HTERT RPE-1 (cell line): ENCODE measurements around the gene KCNIP1.
"Not testable (repeated sequence)": the region's sequence is repeated elsewhere in the genome, so short reads cannot be mapped to it uniquely, and the experiment has no call there.

Experiments used
- in situ Hi-C: fragments of 300-500 bp; cut with MboI; formaldehyde crosslinking; loops from 4 replicates; pipeline ENCODE4 v1.14.3; 2020; ENCODE audit warnings: low sequenced_read_pairs

KCNIP1 gene

GRCh38 chr5:170745481-170746071 lies 241.8 kb downstream of the KCNIP1 start:
- in situ Hi-C loops: no loop called here

- in situ Hi-C loops: no loop called here
Observed at GRCh38 chr5:170746075-170746960, 242.5 kb downstream of the KCNIP1 start.

- in situ Hi-C loops: no loop called here
Observed at GRCh38 chr5:170746961-170747340, 243.1 kb downstream of the KCNIP1 start.

- in situ Hi-C loops: no loop called here
Observed at GRCh38 chr5:170747357-170747756, 243.5 kb downstream of the KCNIP1 start.

- in situ Hi-C loops: no loop called here
Observed at GRCh38 chr5:170747851-170748250, 244.0 kb downstream of the KCNIP1 start.

GRCh38 chr5:170748951-170749471 lies 245.2 kb downstream of the KCNIP1 start:
- in situ Hi-C loops: no loop called here

- in situ Hi-C loops: no loop called here
Observed at GRCh38 chr5:170749911-170750431, 246.2 kb downstream of the KCNIP1 start.

GRCh38 chr5:170750791-170751190 lies 247.0 kb downstream of the KCNIP1 start:
- in situ Hi-C loops: no loop called here

GRCh38 chr5:170751631-170752030 lies 247.8 kb downstream of the KCNIP1 start:
- in situ Hi-C loops: no loop called here

GRCh38 chr5:170752257-170753215 lies 248.7 kb downstream of the KCNIP1 start:
- in situ Hi-C loops: no loop called here

GRCh38 chr5:170753311-170753710 lies 249.5 kb downstream of the KCNIP1 start:
- in situ Hi-C loops: no loop called here

GRCh38 chr5:170754508-170754907 lies 250.7 kb downstream of the KCNIP1 start:
- in situ Hi-C loops: not testable (repeated sequence)

- in situ Hi-C loops: no loop called here
Observed at GRCh38 chr5:170755679-170756456, 252.0 kb downstream of the KCNIP1 start.

GRCh38 chr5:170756691-170757090 lies 252.9 kb downstream of the KCNIP1 start:
- in situ Hi-C loops: no loop called here

GRCh38 chr5:170757182-170757601 lies 253.4 kb downstream of the KCNIP1 start:
- in situ Hi-C loops: no loop called here

- in situ Hi-C loops: no loop called here
Observed at GRCh38 chr5:170757669-170758068, 253.8 kb downstream of the KCNIP1 start.

GRCh38 chr5:170758481-170758880 lies 254.7 kb downstream of the KCNIP1 start:
- in situ Hi-C loops: no loop called here

- in situ Hi-C loops: no loop called here
Observed at GRCh38 chr5:170760113-170760512, 256.3 kb downstream of the KCNIP1 start.

GRCh38 chr5:170761048-170761707 lies 257.4 kb downstream of the KCNIP1 start:
- in situ Hi-C loops: no loop called here
